ENCODE data around the gene ZNF512B.
"Not testable (repeated sequence)": the region's sequence is repeated elsewhere in the genome, so short reads cannot be mapped to it uniquely, and the experiment has no call there.

ZNF512B gene

DNA sequence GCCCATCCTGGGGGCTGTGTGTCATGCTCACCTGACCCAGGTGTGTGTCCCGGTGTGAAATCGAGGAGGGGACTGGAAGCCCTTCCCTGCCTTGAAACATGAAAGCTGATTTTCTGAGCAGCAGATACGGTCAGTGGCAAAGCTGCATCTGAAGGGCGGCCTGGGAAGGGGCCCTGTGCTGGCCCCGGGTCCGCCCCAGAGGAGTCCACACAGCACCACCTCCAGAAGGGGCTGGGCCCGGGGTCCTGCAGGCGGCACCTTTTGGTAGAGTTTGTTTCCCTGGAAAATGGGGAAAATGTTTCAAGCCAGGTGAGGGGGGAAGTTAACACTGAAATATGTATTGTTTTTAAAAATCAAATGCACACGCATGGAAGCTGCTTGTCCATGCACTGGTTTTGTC, 34.3 kb downstream of the ZNF512B start:
- no peak for DNase-seq (ENCODE audit: low read depth in 4 of 4, low spot score in 1 of 4)

DNA sequence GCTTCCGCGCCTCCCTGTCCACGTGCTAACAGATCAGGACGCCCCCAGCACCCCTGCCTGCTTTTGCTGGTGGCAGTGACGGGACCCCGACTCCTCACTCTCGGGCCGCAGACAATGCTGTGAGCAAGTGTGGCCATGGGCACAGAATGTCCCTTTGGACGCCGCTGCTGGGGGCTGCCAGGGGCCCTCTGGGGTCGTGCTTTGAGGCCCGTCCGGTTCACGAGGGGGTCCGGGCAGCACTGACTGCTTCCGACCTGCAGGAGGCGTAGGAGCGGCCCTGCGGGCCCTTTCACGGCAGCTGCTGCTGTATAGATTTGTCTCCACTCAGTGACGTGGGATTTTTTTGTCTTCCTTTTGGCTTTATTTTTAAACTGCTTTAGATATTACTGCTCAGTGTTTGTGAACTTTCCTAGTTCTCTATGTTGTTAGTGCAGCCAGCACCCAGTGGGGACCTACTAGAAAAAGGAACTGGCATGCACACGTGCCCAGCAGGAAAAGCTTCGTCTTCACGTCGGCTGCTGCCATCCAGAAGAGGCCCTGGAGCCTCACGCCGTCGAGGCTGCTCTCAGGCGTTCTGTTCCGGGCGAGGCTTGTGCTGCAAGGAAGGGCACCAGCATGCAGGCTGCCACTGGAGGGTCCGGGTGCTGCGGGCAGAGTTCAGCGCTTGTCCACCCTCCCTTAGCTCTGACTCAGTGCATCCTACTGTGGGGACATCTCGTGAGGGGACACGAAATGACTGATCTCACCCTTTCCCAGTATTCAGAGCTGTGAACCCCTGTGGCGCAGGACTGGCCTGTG, 35.3 kb downstream of the ZNF512B start:
- no peak for DNase-seq (ENCODE audit: low read depth in 4 of 4, low spot score in 1 of 4)

DNA sequence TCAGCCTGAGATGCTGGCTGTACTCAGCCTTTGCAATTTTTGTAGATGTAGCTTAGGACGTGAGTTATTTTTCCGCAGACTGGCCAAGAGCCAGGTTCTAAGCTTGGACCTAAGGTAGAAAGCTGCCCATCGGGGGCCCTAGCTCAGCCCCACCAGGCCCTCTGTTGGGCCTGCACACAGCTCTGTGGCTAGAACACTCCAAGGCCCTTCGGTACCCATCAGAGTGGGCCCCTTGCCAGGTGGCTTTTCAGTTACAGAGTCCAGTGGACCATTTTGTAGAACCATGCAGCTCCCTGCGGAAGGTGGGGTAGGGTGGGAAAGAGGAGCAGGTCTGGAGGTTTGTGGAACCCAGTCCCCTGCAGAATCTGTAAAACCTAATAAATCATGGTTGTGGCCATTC, 36.1 kb downstream of the ZNF512B start:
- DNase-seq (ENCODE audit: low read depth in 4 of 4, low spot score in 1 of 4), result no peak

GRCh38 chr20:63932606-63933160, 37.0 kb downstream of the ZNF512B start:
- DNase-seq (ENCODE audit: low read depth in 4 of 4, low spot score in 1 of 4), result no peak

DNA sequence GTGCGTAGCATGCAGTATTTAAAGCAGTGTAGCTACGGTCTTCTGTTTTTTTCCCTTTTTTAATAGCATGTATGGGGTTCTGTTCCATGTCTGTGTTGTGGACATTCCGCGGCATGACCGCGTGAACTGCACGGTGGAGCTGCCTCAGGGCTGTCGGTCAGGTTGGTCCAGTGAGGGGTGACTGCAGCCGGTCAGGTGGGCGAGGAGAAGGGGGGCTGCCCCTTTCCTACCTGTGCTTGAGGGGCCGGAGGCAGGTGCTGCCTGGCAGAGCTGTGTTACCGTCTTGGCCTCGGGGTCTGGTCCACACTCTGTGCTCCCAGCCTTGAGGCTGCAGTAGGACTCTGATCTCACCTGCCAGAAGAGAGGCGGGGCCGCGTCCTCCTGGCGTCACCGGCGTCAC, 38.0 kb downstream of the ZNF512B start:
- no peak for DNase-seq (ENCODE audit: low read depth in 4 of 4, low spot score in 1 of 4)

DNA sequence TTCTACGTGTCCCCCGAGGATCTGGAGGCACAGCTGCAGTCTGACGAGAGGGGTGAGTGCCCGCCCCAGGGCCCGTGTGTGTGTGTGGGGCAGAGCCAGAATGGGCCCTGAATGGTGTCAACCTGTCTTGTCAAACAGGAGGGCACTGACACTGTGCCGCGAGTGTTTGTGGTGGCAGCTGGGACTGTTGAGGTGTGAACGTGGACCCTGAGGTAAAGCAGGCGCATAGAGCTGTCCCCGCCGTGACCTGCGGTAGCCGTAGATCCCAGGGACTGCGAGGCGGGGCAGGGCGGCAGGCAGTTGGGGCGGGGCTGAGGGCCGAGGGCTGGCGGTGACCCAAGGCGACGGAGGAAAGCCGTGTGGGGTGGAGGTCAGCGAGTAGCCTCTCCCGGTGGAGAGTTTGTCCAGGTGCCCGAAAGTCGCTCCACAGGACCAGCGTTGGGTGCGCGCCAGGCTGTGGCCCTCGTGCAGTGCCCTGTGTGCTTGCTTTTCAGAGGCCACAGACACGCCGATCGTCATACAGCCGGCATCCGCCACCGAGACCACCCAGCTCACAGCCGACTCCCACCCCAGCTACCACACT, 38.7 kb downstream of the ZNF512B start:
- no peak for DNase-seq (ENCODE audit: low read depth in 4 of 4, low spot score in 1 of 4)

- DNase-seq (ENCODE audit: low read depth in 4 of 4, low spot score in 1 of 4), result not testable (repeated sequence)
These were observed 40.3 kb downstream of the ZNF512B start for GRCh38 chr20:63929473-63929883.

GRCh38 chr20:63929071-63929470, 40.7 kb downstream of the ZNF512B start:
- DNase-seq (ENCODE audit: low read depth in 4 of 4, low spot score in 1 of 4), result no peak

DNA sequence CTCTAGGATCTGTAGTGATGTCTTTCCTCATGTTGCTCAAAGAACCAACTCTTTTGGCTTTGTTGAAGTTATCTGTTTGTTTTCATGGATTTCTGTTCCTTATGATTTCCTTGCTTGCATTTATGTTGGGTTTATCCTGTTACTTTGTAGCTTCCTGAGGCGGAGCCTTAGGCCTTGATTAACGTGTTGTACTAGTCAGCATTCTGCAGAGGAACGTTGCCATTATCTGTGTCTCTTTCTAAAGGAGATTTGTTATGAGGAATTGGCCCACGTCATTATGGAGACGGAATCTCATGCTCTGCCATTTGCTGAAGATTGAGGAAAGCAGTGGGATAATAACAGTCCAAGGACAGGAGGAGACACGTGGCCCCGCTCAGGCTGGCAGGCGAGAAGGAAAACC, 43.4 kb downstream of the ZNF512B start:
- DNase-seq (ENCODE audit: low read depth in 4 of 4, low spot score in 1 of 4), result no peak

GRCh38 chr20:63924241-63924640, 45.5 kb downstream of the ZNF512B start:
- DNase-seq (ENCODE audit: low read depth in 4 of 4, low spot score in 1 of 4), result no peak

DNA sequence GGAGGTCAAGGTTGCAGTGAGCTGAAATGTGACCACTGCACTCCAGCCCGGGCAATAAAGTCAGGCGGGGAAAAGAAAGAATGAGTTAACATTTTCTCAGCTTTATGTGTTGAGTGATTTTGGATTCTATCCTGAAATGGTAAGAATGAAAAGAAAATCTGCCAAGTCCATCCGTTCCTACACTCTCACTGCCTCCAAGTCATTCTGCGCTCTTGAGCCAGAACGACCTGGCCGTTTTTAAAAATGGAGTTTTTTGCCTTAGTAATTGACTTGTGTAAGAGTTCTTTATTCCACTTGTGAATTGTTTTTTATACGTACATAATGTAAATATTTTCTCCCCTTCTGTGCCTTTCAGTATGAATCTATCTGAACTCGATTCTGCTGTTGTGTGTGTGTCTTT, 46.1 kb downstream of the ZNF512B start:
- DNase-seq (ENCODE audit: low read depth in 4 of 4, low spot score in 1 of 4), result no peak

DNA sequence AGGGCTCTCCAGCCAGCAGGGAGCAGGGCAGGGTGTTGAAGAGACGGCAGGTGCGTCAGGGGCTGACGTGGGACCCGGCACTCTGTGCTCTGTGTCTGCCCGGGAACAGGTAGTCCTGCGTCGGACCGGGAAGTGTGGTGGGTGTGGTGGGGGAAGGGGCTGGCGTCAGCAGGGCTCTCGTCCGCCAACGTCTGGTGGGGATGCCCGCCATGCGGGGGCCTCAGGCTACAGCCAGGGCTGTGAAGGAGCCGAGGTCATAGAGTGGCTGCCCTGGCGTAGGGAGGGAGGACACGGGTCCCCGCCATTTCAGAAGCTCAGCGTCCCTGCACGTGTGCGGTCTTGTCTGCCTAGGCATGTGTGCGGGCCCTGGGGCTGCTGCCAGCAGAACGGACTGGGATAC, 49.5 kb downstream of the ZNF512B start:
- DNase-seq (ENCODE audit: low read depth in 4 of 4, low spot score in 1 of 4), result no peak

GRCh38 chr20:63919130-63919529, 50.6 kb downstream of the ZNF512B start:
- DNase-seq (ENCODE audit: low read depth in 4 of 4, low spot score in 1 of 4), result no peak

- DNase-seq (ENCODE audit: low read depth in 4 of 4, low spot score in 1 of 4), result no peak
These were observed 51.9 kb downstream of the ZNF512B start for GRCh38 chr20:63917811-63918210.

DNA sequence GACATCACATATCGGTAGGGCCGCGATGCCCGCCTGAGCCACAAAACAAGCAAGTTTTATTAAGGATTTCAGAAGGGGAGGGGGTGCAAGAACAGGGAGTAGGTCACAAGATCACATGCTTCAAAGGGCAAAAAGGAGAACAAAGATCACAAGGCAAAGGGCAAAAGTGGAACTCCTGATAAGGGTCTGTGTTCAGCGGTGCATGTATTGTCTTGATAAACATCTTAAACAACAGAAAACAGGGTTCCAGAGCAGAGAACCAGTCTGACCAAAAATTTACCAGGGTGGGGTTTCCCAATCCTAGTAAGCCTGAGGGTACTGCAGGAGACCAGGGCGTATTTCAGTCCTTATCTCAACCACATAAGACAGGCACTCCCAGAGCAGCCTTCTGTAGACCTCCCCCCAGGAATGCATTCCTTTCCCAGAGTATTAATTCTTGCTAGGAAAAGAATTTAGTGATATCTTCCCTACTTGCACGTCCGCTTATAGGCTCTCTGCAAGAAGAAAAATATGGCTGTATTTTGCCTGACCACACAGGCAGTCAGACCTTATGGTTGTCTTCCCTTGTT, 53.3 kb downstream of the ZNF512B start:
- not testable (repeated sequence) for DNase-seq (ENCODE audit: low read depth in 4 of 4, low spot score in 1 of 4)

DNA sequence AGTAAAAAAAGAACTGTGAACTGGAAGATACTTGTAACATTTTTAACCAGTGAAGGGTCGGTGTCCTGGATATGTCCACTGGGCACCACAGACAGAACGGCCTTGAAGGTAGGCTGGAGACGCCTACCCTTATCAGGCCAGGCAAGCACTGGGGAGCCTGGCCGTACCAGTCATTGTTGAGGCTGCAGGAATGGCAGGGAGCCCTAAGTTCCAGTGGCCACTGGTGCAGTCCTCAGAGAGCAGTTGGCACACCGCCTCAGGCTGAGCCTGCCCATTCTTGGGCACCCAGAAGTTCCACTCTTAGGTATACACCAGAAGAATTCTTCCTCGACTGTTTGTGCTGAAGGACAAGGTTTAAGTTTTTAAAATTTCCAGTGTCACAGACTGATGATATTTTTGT, 54.3 kb downstream of the ZNF512B start:
- DNase-seq (ENCODE audit: low read depth in 4 of 4, low spot score in 1 of 4), result no peak

- DNase-seq (ENCODE audit: low read depth in 4 of 4, low spot score in 1 of 4), result no peak
These were observed 56.0 kb downstream of the ZNF512B start for GRCh38 chr20:63913768-63914167.

GRCh38 chr20:63911176-63911575, 58.6 kb downstream of the ZNF512B start:
- no peak for DNase-seq (ENCODE audit: low read depth in 4 of 4, low spot score in 1 of 4)

DNA sequence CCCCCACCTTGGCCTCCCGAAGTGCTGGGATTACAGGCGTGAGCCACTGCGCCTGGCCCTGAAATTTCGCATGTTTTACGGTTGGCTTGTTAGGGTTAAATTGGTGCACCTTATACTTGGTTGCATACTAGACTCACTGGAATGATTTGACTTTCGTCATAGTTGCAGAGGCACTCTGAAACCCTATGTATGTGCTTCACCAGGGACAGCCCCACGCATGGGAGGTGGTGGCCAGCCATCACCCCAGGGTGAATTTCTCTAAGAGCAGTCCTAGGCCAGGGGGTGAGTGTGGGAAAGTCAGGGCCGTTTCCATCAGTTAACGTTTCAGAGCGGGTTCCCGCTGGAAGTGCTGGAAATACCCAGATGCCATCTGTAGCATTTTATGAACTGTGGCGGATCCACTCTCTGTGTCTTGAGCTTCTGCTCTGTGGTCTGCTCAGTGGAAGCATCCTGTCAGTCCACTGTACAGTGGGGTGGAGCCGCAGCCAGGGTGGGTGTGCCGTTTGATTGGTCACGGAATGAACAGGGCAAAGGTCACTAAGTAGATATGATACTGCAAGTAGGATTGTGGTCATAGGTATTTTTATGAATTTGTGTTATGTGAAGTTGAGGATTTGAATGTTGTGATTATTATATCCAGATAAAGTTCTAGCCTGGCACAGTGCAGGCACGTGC, 61.6 kb downstream of the ZNF512B start:
- DNase-seq (ENCODE audit: low read depth in 4 of 4, low spot score in 1 of 4), result no peak

Measured in stimulated activated CD4-positive, alpha-beta T cell treated with anti-CD3 and anti-CD28 coated beads, Interleukin-1b, Interleukin-23, amount 100 ng/mL, for 24 hours (primary cell).